ENCODE results near the gene TDRD9.

The TDRD9 gene

GRCh38 chr14:103894723-103895059 lies 33.6 kb upstream of the TDRD9 start:
- no peaks in the 10 kb centered on the region for H3K27me3 ChIP-seq (ENCODE audit: insufficient read depth, low read length)
- no peak overlapping the region for H2AFZ ChIP-seq (ENCODE audit: low read length, unreplicated experiment)
- no peaks in the 10 kb centered on the region for H3K36me3 ChIP-seq (ENCODE audit: insufficient read depth, low read length)
- H3K27ac ChIP-seq (ENCODE audit: low read depth, low read length): no peak overlapping the region
- H3K4me1 ChIP-seq (ENCODE audit: control insufficient read depth, insufficient read depth, low read length, unreplicated experiment): peaks cover under 1% of the 10 kb centered on the region
- H3K79me2 ChIP-seq (ENCODE audit: control insufficient read depth, insufficient read depth, low read length, unreplicated experiment): no peaks in the 10 kb centered on the region
- no peak overlapping the region for H3K4me3 ChIP-seq (ENCODE audit: low read depth, low read length)

GRCh38 chr14:103896578-103896977 lies 31.7 kb upstream of the TDRD9 start:
- Histone ChIP-seq H3K36me3 (ENCODE audit: insufficient read depth, low read length) (no peaks in the 10 kb centered on the region), H3K4me1 (ENCODE audit: control insufficient read depth, insufficient read depth, low read length, unreplicated experiment) (no peaks in the 10 kb centered on the region), H3K4me3 (ENCODE audit: low read depth, low read length) (no peak overlapping the region), H3K27ac (ENCODE audit: low read depth, low read length) (no peak overlapping the region), H3K79me2 (ENCODE audit: control insufficient read depth, insufficient read depth, low read length, unreplicated experiment) (no peaks in the 10 kb centered on the region), H3K27me3 (ENCODE audit: insufficient read depth, low read length) (no peaks in the 10 kb centered on the region), H2AFZ (ENCODE audit: low read length, unreplicated experiment) (no peak overlapping the region)

GRCh38 chr14:103897075-103897947 lies 30.9 kb upstream of the TDRD9 start:
- no peaks in the 10 kb centered on the region for H3K36me3 ChIP-seq (ENCODE audit: insufficient read depth, low read length)
- H3K27me3 ChIP-seq (ENCODE audit: insufficient read depth, low read length): no peaks in the 10 kb centered on the region

GRCh38 chr14:103898204-103898603 lies 30.1 kb upstream of the TDRD9 start:
- Histone ChIP-seq H3K4me3 (ENCODE audit: low read depth, low read length) (no peak overlapping the region), H3K4me1 (ENCODE audit: control insufficient read depth, insufficient read depth, low read length, unreplicated experiment) (no peaks in the 10 kb centered on the region), H3K79me2 (ENCODE audit: control insufficient read depth, insufficient read depth, low read length, unreplicated experiment) (no peaks in the 10 kb centered on the region), H2AFZ (ENCODE audit: low read length, unreplicated experiment) (no peak overlapping the region), H3K36me3 (ENCODE audit: insufficient read depth, low read length) (no peaks in the 10 kb centered on the region), H3K27ac (ENCODE audit: low read depth, low read length) (no peak overlapping the region), H3K27me3 (ENCODE audit: insufficient read depth, low read length) (no peaks in the 10 kb centered on the region)

More at GRCh38 chr14:103897075-103897947, 30.9 kb upstream of the TDRD9 start:
- no peaks in the 10 kb centered on the region for H3K79me2 ChIP-seq (ENCODE audit: control insufficient read depth, insufficient read depth, low read length, unreplicated experiment)
- H3K4me1 ChIP-seq (ENCODE audit: control insufficient read depth, insufficient read depth, low read length, unreplicated experiment): no peaks in the 10 kb centered on the region
- H2AFZ ChIP-seq (ENCODE audit: low read length, unreplicated experiment): no peak overlapping the region
- no peak overlapping the region for H3K27ac ChIP-seq (ENCODE audit: low read depth, low read length)
- no peak overlapping the region for H3K4me3 ChIP-seq (ENCODE audit: low read depth, low read length)

GRCh38 chr14:103898711-103899110 lies 29.5 kb upstream of the TDRD9 start:
- no peak overlapping the region for H2AFZ ChIP-seq (ENCODE audit: low read length, unreplicated experiment)
- H3K79me2 ChIP-seq (ENCODE audit: control insufficient read depth, insufficient read depth, low read length, unreplicated experiment): no peaks in the 10 kb centered on the region
- no peak overlapping the region for H3K4me3 ChIP-seq (ENCODE audit: low read depth, low read length)
- H3K4me1 ChIP-seq (ENCODE audit: control insufficient read depth, insufficient read depth, low read length, unreplicated experiment): no peaks in the 10 kb centered on the region
- H3K36me3 ChIP-seq (ENCODE audit: insufficient read depth, low read length): no peaks in the 10 kb centered on the region
- no peak overlapping the region for H3K27ac ChIP-seq (ENCODE audit: low read depth, low read length)
- H3K27me3 ChIP-seq (ENCODE audit: insufficient read depth, low read length): no peaks in the 10 kb centered on the region

GRCh38 chr14:103899316-103899715 lies 28.9 kb upstream of the TDRD9 start:
- Histone ChIP-seq H3K27ac (ENCODE audit: low read depth, low read length) (no peak overlapping the region), H2AFZ (ENCODE audit: low read length, unreplicated experiment) (no peak overlapping the region), H3K4me1 (ENCODE audit: control insufficient read depth, insufficient read depth, low read length, unreplicated experiment) (no peaks in the 10 kb centered on the region), H3K36me3 (ENCODE audit: insufficient read depth, low read length) (no peaks in the 10 kb centered on the region), H3K4me3 (ENCODE audit: low read depth, low read length) (no peak overlapping the region), H3K27me3 (ENCODE audit: insufficient read depth, low read length) (no peaks in the 10 kb centered on the region), H3K79me2 (ENCODE audit: control insufficient read depth, insufficient read depth, low read length, unreplicated experiment) (no peaks in the 10 kb centered on the region)

GRCh38 chr14:103899833-103900232 lies 28.4 kb upstream of the TDRD9 start:
- no peak overlapping the region for H3K27ac ChIP-seq (ENCODE audit: low read depth, low read length)
- H2AFZ ChIP-seq (ENCODE audit: low read length, unreplicated experiment): no peak overlapping the region
- no peaks in the 10 kb centered on the region for H3K27me3 ChIP-seq (ENCODE audit: insufficient read depth, low read length)
- no peak overlapping the region for H3K4me3 ChIP-seq (ENCODE audit: low read depth, low read length)
- no peaks in the 10 kb centered on the region for H3K4me1 ChIP-seq (ENCODE audit: control insufficient read depth, insufficient read depth, low read length, unreplicated experiment)
- no peaks in the 10 kb centered on the region for H3K79me2 ChIP-seq (ENCODE audit: control insufficient read depth, insufficient read depth, low read length, unreplicated experiment)
- H3K36me3 ChIP-seq (ENCODE audit: insufficient read depth, low read length): no peaks in the 10 kb centered on the region

GRCh38 chr14:103904493-103905107 lies 23.7 kb upstream of the TDRD9 start:
- H3K27ac ChIP-seq (ENCODE audit: low read depth, low read length): no peak overlapping the region
- H3K4me3 ChIP-seq (ENCODE audit: low read depth, low read length): no peak overlapping the region
- H3K4me1 ChIP-seq (ENCODE audit: control insufficient read depth, insufficient read depth, low read length, unreplicated experiment): peaks cover under 1% of the 10 kb centered on the region
- no peaks in the 10 kb centered on the region for H3K79me2 ChIP-seq (ENCODE audit: control insufficient read depth, insufficient read depth, low read length, unreplicated experiment)
- H3K36me3 ChIP-seq (ENCODE audit: insufficient read depth, low read length): no peaks in the 10 kb centered on the region
- no peaks in the 10 kb centered on the region for H3K27me3 ChIP-seq (ENCODE audit: insufficient read depth, low read length)
- no peak overlapping the region for H2AFZ ChIP-seq (ENCODE audit: low read length, unreplicated experiment)

- Histone ChIP-seq H2AFZ (ENCODE audit: low read length, unreplicated experiment) (no peak overlapping the region), H3K27me3 (ENCODE audit: insufficient read depth, low read length) (no peaks in the 10 kb centered on the region)
Observed at GRCh38 chr14:103905842-103906456, 22.3 kb upstream of the TDRD9 start.

GRCh38 chr14:103908580-103908979 lies 19.7 kb upstream of the TDRD9 start:
- Histone ChIP-seq H3K79me2 (ENCODE audit: control insufficient read depth, insufficient read depth, low read length, unreplicated experiment) (no peaks in the 10 kb centered on the region), H3K4me1 (ENCODE audit: control insufficient read depth, insufficient read depth, low read length, unreplicated experiment) (peaks cover 4% of the 10 kb centered on the region), H3K4me3 (ENCODE audit: low read depth, low read length) (no peak overlapping the region), H3K27ac (ENCODE audit: low read depth, low read length) (no peak overlapping the region), H2AFZ (ENCODE audit: low read length, unreplicated experiment) (no peak overlapping the region), H3K27me3 (ENCODE audit: insufficient read depth, low read length) (no peaks in the 10 kb centered on the region), H3K36me3 (ENCODE audit: insufficient read depth, low read length) (peaks cover 8% of the 10 kb centered on the region)

More at GRCh38 chr14:103905842-103906456, 22.3 kb upstream of the TDRD9 start:
- H3K36me3 ChIP-seq (ENCODE audit: insufficient read depth, low read length): no peaks in the 10 kb centered on the region
- H3K79me2 ChIP-seq (ENCODE audit: control insufficient read depth, insufficient read depth, low read length, unreplicated experiment): no peaks in the 10 kb centered on the region
- no peak overlapping the region for H3K27ac ChIP-seq (ENCODE audit: low read depth, low read length)
- H3K4me1 ChIP-seq (ENCODE audit: control insufficient read depth, insufficient read depth, low read length, unreplicated experiment): peaks cover 4% of the 10 kb centered on the region
- no peak overlapping the region for H3K4me3 ChIP-seq (ENCODE audit: low read depth, low read length)

Measured in ACC112 (cell line).